NCI-H187 (cell line): ENCODE data around the gene PPP4C.
"Not testable (repeated sequence)": the region's sequence is repeated elsewhere in the genome, so short reads cannot be mapped to it uniquely, and the experiment has no call there.

Source experiments
- DNase-seq, 2 experiments: peaks; one replicate each; lab custom pipeline; 2025; lab: John Stamatoyannopoulos, UW

PPP4C gene

GRCh38 chr16:30096105-30096861, 20.5 kb downstream of the PPP4C start, which contains the start of gene YPEL3:
YPEL3 (minus strand) TSS chr16:30096213; CDS start chr16:30095482, 731 bp downstream.
- peak; percentile 21 to 39 for DNase-seq

DNA sequence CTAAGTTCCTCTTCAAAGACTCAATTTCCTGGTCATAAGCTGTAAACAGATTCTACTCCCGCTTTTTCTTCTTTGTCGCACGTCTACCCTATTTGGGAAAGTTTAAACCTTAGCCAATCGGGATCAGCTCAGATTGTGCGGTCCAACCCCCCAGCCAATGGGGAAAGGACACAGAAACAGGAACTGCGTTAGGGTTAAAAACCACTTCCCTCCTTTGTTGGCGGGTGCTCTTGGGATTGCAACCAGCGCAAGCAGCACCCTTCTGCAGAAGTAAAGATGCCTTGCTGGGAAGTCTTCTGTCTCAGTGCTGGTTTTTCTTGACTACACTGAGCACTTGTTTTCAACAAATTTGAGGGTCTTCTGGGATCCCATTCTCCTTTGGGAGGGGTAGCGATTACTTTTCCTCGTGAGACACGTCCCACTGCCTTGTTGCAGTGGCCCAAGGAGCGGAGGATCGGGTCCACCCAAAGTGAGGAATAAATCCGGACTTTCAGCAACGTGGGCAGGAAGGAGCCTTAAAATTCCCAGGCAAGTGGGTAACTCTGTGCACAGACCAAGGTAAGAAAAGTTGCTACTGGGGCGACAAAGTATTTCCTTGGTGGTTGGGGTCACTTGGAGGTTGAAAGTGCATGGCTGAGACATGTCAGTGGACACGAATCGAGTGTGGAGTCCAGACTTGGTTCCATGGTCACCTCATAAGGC, 21.2 kb downstream of the PPP4C start:
- no peak for DNase-seq

DNA sequence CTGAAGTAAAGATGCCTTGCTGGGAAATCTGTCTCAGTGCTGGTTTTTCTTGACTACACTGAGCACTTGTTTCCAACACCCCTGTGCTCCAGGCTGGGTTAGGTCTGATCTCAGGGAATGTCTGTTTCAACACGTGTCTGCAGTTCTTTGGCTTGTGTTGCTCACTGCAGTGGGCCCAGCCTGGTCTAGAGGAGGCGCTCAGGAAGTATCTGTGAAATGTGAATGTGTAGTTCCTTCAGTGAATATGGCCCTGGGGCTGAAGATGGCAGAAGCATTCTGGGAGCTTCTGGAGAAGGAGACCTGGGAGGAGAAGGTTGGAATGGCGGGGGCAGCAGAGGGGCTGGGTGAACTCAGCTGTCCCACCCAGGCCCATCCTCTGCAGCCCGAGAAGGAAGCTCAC, 28.3 kb downstream of the PPP4C start:
- DNase-seq = no peak

DNA sequence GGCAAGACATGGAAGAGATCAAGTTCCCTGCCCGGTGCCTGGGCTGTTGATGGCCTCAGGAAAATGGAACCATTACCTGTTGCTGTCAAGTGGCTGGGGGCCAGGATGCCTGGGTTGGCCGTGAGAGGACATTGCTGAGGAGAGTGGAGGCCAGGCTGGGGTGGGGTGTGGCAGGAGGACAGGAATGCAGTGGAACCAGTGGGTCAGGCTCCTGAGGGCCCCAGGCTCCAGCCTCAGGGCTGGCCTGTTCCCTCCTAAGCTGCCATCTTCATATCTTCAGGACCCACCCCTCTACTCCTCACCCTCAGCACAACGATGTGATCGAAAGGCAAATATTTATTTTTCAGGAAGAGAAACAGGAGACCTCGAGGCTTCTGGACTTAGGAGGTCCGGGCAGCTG, 28.7 kb downstream of the PPP4C start:
- DNase-seq = no peak

GRCh38 chr16:30108059-30108850, 32.5 kb downstream of the PPP4C start:
- no peak for DNase-seq

GRCh38 chr16:30110661-30111060, 34.9 kb downstream of the PPP4C start:
- DNase-seq = no peak

GRCh38 chr16:30112197-30113030, 36.6 kb downstream of the PPP4C start:
- DNase-seq = no peak

- no peak for DNase-seq
Measured at GRCh38 chr16:30113031-30113710, 37.4 kb downstream of the PPP4C start, which contains the start of gene GDPD3. GDPD3 (minus strand) TSS chr16:30113537; CDS start chr16:30113478, 59 bp downstream.

DNA sequence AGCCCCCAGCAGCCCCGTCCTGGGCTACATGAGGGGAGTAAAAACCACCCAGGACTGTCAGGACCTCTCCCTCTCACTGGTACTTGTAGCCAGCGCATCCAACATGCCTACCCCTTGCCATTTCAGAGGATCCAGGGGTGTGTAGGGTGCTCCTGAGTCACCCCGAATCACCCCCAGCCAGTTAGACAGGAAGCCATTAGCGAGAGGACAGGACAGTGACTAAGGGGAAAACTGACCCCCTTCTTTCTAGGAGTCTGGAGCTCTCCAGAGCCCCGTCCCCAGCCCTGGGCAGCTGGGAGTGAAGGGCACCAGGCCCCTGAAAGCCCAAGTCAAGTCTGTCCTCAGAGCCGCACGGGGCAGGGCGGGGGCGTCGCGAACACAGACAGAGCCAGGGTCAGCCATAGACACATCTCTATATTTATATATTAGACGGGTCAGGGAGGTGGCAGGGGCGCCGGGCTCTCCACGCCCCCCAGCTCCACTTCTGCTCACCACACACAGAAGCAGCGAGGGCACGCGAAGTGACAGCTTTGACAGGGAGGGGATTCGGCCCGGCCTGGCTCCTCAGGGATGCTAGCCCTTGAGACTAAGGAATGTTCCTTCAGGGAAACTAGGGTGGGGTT, 38.0 kb downstream of the PPP4C start:
- no peak for DNase-seq

DNA sequence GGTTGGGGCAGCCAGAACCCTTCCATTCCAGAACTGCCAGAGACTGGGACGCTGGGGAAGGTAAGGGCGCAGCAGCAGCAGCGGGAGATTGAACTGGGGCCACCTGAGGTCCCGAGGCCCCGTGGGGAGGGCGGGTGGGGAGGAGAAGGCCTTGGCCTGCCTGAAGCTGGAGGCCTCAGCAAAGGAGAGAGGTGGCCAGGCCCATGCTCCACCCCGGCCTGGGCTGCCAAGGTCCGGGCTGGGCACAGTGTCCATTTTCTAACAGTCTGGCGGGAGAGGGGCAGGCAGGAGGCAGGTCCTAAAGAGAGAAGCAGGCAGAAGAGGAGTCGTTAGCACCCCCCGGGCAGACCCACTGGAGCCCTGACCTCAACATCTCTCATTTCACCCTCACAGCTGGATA, 38.6 kb downstream of the PPP4C start:
- no peak for DNase-seq

GRCh38 chr16:30114833-30115232, 39.0 kb downstream of the PPP4C start:
- not testable (repeated sequence) for DNase-seq

- no peak for DNase-seq
Measured at GRCh38 chr16:30115238-30115637, 39.4 kb downstream of the PPP4C start.

- no peak for DNase-seq
Measured at GRCh38 chr16:30116291-30117207, 40.8 kb downstream of the PPP4C start.

DNA sequence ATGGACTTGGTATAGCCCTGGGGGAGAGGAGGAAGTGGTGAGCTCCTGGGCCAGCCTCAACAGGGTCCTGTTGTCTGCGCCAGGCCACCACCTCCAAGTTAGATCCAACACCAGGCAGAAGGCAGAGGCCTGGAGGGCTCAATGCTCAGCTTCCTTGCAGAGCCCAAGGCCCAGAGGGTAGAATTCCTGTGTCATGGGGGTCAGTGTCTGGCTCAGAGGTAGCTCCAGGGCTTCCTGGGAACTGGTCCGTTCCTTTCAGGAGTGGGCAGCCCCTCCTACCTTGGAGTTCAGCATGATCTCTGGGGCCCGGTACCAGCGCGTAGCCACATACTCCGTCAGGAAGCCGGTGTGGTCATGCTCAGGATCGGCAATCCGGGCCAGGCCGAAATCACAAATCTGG, 42.0 kb downstream of the PPP4C start:
- no peak for DNase-seq

DNA sequence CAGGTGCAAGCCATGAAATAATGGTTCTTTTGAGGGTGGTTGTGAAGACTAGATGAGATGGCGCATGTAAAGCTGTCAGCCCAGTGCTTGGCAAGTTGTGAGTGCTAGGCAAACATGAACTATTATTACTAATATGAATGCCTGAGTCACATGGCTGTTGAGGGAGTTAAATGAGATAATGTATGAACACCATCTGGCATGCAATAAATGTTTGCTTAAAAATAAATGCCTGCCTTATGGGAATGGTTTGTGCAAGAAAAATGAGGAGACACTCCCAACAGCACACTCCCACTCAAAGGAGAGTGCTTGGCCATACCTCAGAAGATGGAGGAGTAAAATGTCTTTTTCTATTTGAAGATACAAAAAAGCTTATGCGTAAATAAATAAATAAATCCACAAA, 43.6 kb downstream of the PPP4C start:
- no peak for DNase-seq

DNA sequence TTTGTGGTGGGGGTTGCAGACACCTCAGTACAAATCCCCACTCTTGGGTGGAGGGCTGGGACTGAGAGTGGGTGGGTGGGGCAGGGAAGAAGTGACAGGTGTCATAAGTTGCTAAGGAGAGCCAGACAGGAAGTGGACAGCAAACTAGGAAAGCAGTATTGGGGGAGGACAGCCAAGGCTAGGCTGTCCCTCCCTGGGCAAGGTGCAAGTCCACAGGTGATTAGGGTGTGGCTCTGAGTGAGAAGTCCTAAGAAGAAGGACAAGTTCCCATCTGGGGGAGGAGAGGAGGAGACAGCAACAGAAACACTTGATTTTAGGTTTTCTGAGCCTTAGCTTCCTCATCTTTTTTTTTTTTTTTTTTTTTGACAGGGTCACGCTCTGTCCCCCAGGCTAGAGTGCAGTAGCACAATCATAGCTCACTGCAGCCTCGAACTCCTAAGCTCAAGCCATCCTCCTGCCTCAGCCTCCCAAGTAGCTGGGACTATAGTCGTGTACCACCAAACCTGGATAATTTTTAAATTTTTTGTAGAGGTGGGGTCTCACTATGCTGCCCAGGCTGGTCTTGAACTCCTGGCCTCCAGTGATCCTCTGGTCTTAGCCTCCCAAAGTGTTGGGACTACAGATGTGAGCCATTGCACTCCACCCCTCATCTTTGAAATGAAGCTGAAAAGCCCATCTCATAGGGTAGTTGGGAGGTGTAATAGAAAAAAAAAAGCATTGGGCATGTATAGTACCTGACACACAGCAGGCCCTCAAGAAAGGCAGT, 44.7 kb downstream of the PPP4C start:
- DNase-seq = no peak

DNA sequence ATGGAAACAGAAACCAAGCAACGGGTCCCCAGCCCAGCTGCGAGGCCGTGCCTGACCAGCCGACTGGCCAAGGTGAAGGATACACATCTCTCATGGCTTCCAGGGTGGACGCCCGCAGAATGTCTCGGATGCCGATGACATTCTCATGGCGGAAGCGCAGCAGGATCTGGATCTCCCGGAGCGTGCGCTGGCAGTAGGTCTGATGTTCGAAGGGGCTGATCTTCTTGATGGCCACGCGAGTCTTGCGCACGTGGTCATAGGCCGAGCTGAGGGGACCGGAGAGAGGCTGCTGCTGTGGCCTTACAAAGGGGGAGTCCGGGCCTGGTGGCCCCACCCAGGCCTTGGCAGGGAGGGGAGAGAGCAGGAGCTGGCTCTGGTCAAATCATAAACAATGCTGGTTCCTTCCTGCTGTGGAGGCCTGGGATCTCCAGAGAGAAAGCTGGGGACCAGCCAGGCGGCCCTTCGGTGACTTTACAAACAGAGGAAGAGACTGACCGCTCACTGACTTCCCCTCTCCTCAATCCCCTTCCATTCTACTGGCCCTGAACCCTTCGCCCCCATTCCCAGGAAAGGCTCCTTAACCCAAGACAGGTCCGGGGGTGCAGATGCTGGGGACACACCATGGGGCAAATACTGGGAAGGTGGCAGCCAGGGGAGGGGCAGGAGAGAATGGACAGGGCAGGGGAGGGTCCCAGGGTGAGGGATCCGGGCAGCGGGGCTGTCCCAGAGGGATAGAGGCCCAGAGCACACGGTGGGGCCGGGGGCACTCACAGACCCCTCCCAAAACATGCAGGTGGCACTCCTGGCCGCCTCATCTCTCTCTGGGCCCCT, 46.2 kb downstream of the PPP4C start:
- DNase-seq = no peak
